NK-92 (cell line): Measurements from ENCODE around the gene ETHE1.
A peak's percentile ranks its signal among the peaks of the same experiment; 100 is the strongest.

Source experiments
- DNase-seq: peaks from one replicate; lab custom pipeline; 2025; ENCODE audit not compliant: unreplicated experiment; lab: John Stamatoyannopoulos, UW

The ETHE1 gene

GRCh38 chr19:43526884-43527859 is at the start of gene ETHE1:
Gene ETHE1, minus strand, starts transcription at chr19:43527201. Its CDS starts 24 bp downstream, at chr19:43527177.
- no peak for DNase-seq

GRCh38 chr19:43575955-43576878 is 49.2 kb upstream of the ETHE1 start:
- no peak for DNase-seq

- peak; percentile 87 for DNase-seq
These were observed 48.4 kb upstream of the ETHE1 start, which contains the start of the genes PINLYP and XRCC1 for GRCh38 chr19:43575156-43575950. Gene PINLYP, plus strand, starts transcription at chr19:43575801. Its CDS starts 1,391 bp downstream, at chr19:43577192. Gene XRCC1, minus strand, starts transcription at chr19:43575527. Its CDS starts 69 bp downstream, at chr19:43575458.

- DNase-seq = no peak
These were observed 47.6 kb upstream of the ETHE1 start for GRCh38 chr19:43574424-43575155.

- DNase-seq = no peak
These were observed 45.2 kb upstream of the ETHE1 start for GRCh38 chr19:43572171-43572588.

GRCh38 chr19:43570174-43570791 is 43.3 kb upstream of the ETHE1 start:
- DNase-seq = no peak

GRCh38 chr19:43569657-43570056 is 42.7 kb upstream of the ETHE1 start:
- no peak for DNase-seq

- DNase-seq = no peak
These were observed 37.8 kb upstream of the ETHE1 start for GRCh38 chr19:43564800-43565199.

- DNase-seq = no peak
These were observed 36.9 kb upstream of the ETHE1 start for GRCh38 chr19:43563816-43564457.

- no peak for DNase-seq
These were observed 35.8 kb upstream of the ETHE1 start for GRCh38 chr19:43562698-43563241.

- DNase-seq = no peak
These were observed 35.3 kb upstream of the ETHE1 start for GRCh38 chr19:43562226-43562697.

GRCh38 chr19:43561139-43561970 is 34.4 kb upstream of the ETHE1 start:
- DNase-seq = no peak

GRCh38 chr19:43560687-43561086 is 33.7 kb upstream of the ETHE1 start:
- DNase-seq = no peak

- no peak for DNase-seq
These were observed 28.3 kb upstream of the ETHE1 start for GRCh38 chr19:43555185-43555770.

- DNase-seq = no peak
These were observed 27.4 kb upstream of the ETHE1 start for GRCh38 chr19:43554317-43554895.

GRCh38 chr19:43553656-43554055 is 26.7 kb upstream of the ETHE1 start:
- no peak for DNase-seq

GRCh38 chr19:43552616-43553015 is 25.6 kb upstream of the ETHE1 start:
- no peak for DNase-seq
